HEK293 (cell line): ENCODE results near the gene ARSB.

ENCODE experiments used
- CTCF ChIP-seq: fragments of 450-650 bp; formaldehyde crosslinking; IDR thresholded peaks from 2 replicates; pipeline ENCODE4 v1.5.1; 2016; ENCODE audit warnings: missing biosample characterization, missing genetic modification characterization
- HOXC10 ChIP-seq: sonication (generic); formaldehyde crosslinking; IDR thresholded peaks from 2 replicates; pipeline ENCODE4 v1.8.1; 2023; ENCODE audit warnings: mild to moderate bottlenecking, missing genetic modification reagents
- PATZ1 ChIP-seq: fragments of 450-650 bp; formaldehyde crosslinking; IDR thresholded peaks from 2 replicates; pipeline ENCODE4 v1.5.1; 2016; ENCODE audit warnings: missing biosample characterization, missing genetic modification characterization
- ZBTB10 ChIP-seq: fragments of 450-650 bp; formaldehyde crosslinking; IDR thresholded peaks from 2 replicates; pipeline ENCODE4 v1.5.1; 2016; ENCODE audit warnings: missing biosample characterization, missing genetic modification characterization
- ZBTB11 ChIP-seq: fragments of 450-650 bp; formaldehyde crosslinking; conservative IDR thresholded peaks from 2 replicates; pipeline ENCODE4 v1.5.1; 2016; ENCODE audit warnings: low read depth, missing biosample characterization, missing genetic modification characterization
- ZNF645 ChIP-seq: fragments of 450-650 bp; formaldehyde crosslinking; IDR thresholded peaks from 2 replicates; pipeline ENCODE4; 2016; ENCODE audit warnings: missing biosample characterization, missing genetic modification characterization
- ZNF747 ChIP-seq: fragments of 450-650 bp; formaldehyde crosslinking; IDR thresholded peaks from 2 replicates; pipeline ENCODE4 v1.5.1; 2016; ENCODE audit warnings: missing biosample characterization, missing genetic modification characterization
- ZNF768 ChIP-seq: fragments of 450-650 bp; formaldehyde crosslinking; IDR thresholded peaks from 2 replicates; pipeline ENCODE4 v1.5.1; 2018; ENCODE audit warnings: missing biosample characterization, mild to moderate bottlenecking, missing genetic modification characterization

GRCh38 chr5:79011219-79011836, 26.2 kb upstream of the ARSB start:
- no peak for TF ChIP-seq HOXC10 (CRISPR knock-in tag)
- no peak for TF ChIP-seq ZNF747 (tag by site-specific recombination)
- no peak for TF ChIP-seq ZNF645 (tag by site-specific recombination)
- TF ChIP-seq PATZ1 = no peak
- no peak for TF ChIP-seq CTCF (tag by site-specific recombination)
- TF ChIP-seq ZBTB10 (tag by site-specific recombination) = no peak
- no peak for TF ChIP-seq ZBTB11 (tag by site-specific recombination)
- no peak for TF ChIP-seq ZNF768 (tag by site-specific recombination)
